Immature natural killer cell (primary cell): ENCODE measurements around the gene KDM4B. TPM values are rescaled to one million over a fixed set of nuclear protein-coding genes. Genes with fewer than 3 reads are reported as not detected.
A peak's percentile ranks its signal among the peaks of the same experiment; 100 is the strongest.

ENCODE experiments used
- DNase-seq, 3 donors: peaks; one replicate each; pipeline ENCODE4 v3.0.0; 2022; ENCODE audit warnings: mixed read lengths in 1 of 3
- H3K27ac Mint-ChIP-seq, 6 donors: one replicate each; pipeline ENCODE4 v1.8.0; 2020; ENCODE audit warnings: mixed read lengths in 6 of 6, mild to moderate bottlenecking in 5 of 6, inconsistent platforms in 4 of 6, moderate library complexity in 3 of 6
- H3K27me3 Mint-ChIP-seq, 3 donors: one replicate each; pipeline ENCODE4 v1.8.0; 2020 to 2021; ENCODE audit warnings: low read depth in 3 of 3, mild to moderate bottlenecking in 3 of 3, mixed read lengths in 3 of 3, moderate library complexity in 3 of 3, inconsistent platforms in 1 of 3
- H3K36me3 Mint-ChIP-seq, 3 donors: one replicate each; pipeline ENCODE4 v1.8.0; 2020; ENCODE audit warnings: mixed read lengths in 3 of 3, inconsistent platforms in 2 of 3, mild to moderate bottlenecking in 2 of 3
- H3K4me1 Mint-ChIP-seq, 2 donors: one replicate each; pipeline ENCODE4 v1.8.0; 2020; ENCODE audit warnings: inconsistent platforms in 2 of 2, mild to moderate bottlenecking in 2 of 2, mixed read lengths in 2 of 2, moderate library complexity in 1 of 2
- H3K4me3 Mint-ChIP-seq, 5 donors: one replicate each; pipeline ENCODE4 v1.8.0; 2020; ENCODE audit warnings: mild to moderate bottlenecking in 5 of 5, mixed read lengths in 5 of 5, inconsistent platforms in 3 of 5, moderate library complexity in 3 of 5
- H3K9me3 Mint-ChIP-seq, 6 donors: one replicate each; pipeline ENCODE4 v1.8.0; 2020; ENCODE audit warnings: mild to moderate bottlenecking in 6 of 6, mixed read lengths in 6 of 6, inconsistent platforms in 4 of 6, moderate library complexity in 3 of 6
- polyA plus RNA-seq, 3 donors: library from polyadenylated mRNA; unstranded; fragments of 300-500 nt; fragmentation: Illumina TruSeq; gene quantifications; one replicate each; pipeline ENCODE4 v1.2.3, GENCODE V29; 2021

KDM4B gene
- polyA plus RNA-seq, 3 donors from 2014 or later = 4.3 to 22.4 (median 6.7) TPM

GRCh38 chr19:5120321-5120720, 151.4 kb downstream of the KDM4B start:
- no peak for DNase-seq
- Mint-ChIP-seq H3K9me3 (no peaks in the 10 kb centered on the region), H3K27ac (no peak overlapping the region), H3K4me1 (peaks cover 16 to 17% of the 10 kb centered on the region in 2 donors), H3K4me3 (no peak overlapping the region), H3K36me3 (peaks cover 15 to 20% (median 19%) of the 10 kb centered on the region in 3 donors), H3K27me3 (peaks cover 2 to 6% (median 3%) of the 10 kb centered on the region in 3 donors)

GRCh38 chr19:5120833-5121232, 151.9 kb downstream of the KDM4B start:
- Mint-ChIP-seq H3K4me1 (peaks cover 17 to 18% of the 10 kb centered on the region in 2 donors), H3K27me3 (peaks cover 2 to 6% (median 3%) of the 10 kb centered on the region in 3 donors), H3K36me3 (peaks cover 11 to 15% (median 15%) of the 10 kb centered on the region in 3 donors), H3K4me3 (no peak overlapping the region), H3K9me3 (no peaks in the 10 kb centered on the region), H3K27ac (no peak overlapping the region)
- no peak for DNase-seq

GRCh38 chr19:5121266-5122120, 152.6 kb downstream of the KDM4B start:
- DNase-seq = no peak
- Mint-ChIP-seq H3K9me3 (no peaks in the 10 kb centered on the region), H3K4me3 (peak overlapping the region in 2 of 5 donors; percentile 1 to 56), H3K27me3 (peaks cover 1 to 6% (median 1%) of the 10 kb centered on the region in 3 donors), H3K27ac (peak overlapping the region in 5 of 6 donors; percentile 16 to 82 (median 53)), H3K36me3 (peaks cover 11 to 12% (median 11%) of the 10 kb centered on the region in 3 donors), H3K4me1 (peaks cover 17 to 18% of the 10 kb centered on the region in 2 donors)

GRCh38 chr19:5122121-5122400, 153.1 kb downstream of the KDM4B start:
- H3K4me3 Mint-ChIP-seq = peak overlapping the region in 3 of 5 donors; percentile 1 to 56 (median 4)
- peaks cover 10 to 11% (median 10%) of the 10 kb centered on the region in 3 donors for H3K36me3 Mint-ChIP-seq
- peak in 1 of 3 donors; percentile 24 for DNase-seq
- H3K4me1 Mint-ChIP-seq = peaks cover 17 to 18% of the 10 kb centered on the region in 2 donors
- H3K27me3 Mint-ChIP-seq = peaks cover 0 to 6% (median 0%) of the 10 kb centered on the region in 3 donors
- no peaks in the 10 kb centered on the region for H3K9me3 Mint-ChIP-seq
- H3K27ac Mint-ChIP-seq = peak overlapping the region; percentile 16 to 82 (median 53)

- no peaks in the 10 kb centered on the region for H3K9me3 Mint-ChIP-seq
- peaks cover 17 to 18% of the 10 kb centered on the region in 2 donors for H3K4me1 Mint-ChIP-seq
- peaks cover 0 to 6% (median 2%) of the 10 kb centered on the region in 3 donors for H3K27me3 Mint-ChIP-seq
- no peak overlapping the region for H3K4me3 Mint-ChIP-seq
- H3K36me3 Mint-ChIP-seq = peaks cover 10 to 11% (median 10%) of the 10 kb centered on the region in 3 donors
- H3K27ac Mint-ChIP-seq = peak overlapping the region in 4 of 6 donors; percentile 16 to 53 (median 48)
- no peak for DNase-seq
Observed at GRCh38 chr19:5122671-5123409, 153.9 kb downstream of the KDM4B start.

GRCh38 chr19:5123646-5124045, 154.7 kb downstream of the KDM4B start:
- H3K4me3 Mint-ChIP-seq = no peak overlapping the region

GRCh38 chr19:5124111-5124855, 155.4 kb downstream of the KDM4B start:
- DNase-seq = no peak
- peaks cover 17 to 18% of the 10 kb centered on the region in 2 donors for H3K4me1 Mint-ChIP-seq

More at GRCh38 chr19:5123646-5124045, 154.7 kb downstream of the KDM4B start:
- Mint-ChIP-seq H3K4me1 (peaks cover 17 to 18% of the 10 kb centered on the region in 2 donors), H3K27me3 (peaks cover 0 to 6% (median 2%) of the 10 kb centered on the region in 3 donors), H3K36me3 (peaks cover 10 to 11% (median 10%) of the 10 kb centered on the region in 3 donors), H3K9me3 (no peaks in the 10 kb centered on the region), H3K27ac (no peak overlapping the region)
- no peak for DNase-seq

GRCh38 chr19:5125376-5125775, 156.5 kb downstream of the KDM4B start:
- Mint-ChIP-seq H3K4me3 (no peak overlapping the region), H3K27ac (no peak overlapping the region), H3K4me1 (peaks cover 23 to 24% of the 10 kb centered on the region in 2 donors), H3K27me3 (peaks cover 2 to 7% (median 7%) of the 10 kb centered on the region in 3 donors), H3K9me3 (no peaks in the 10 kb centered on the region), H3K36me3 (peaks cover 7 to 15% (median 11%) of the 10 kb centered on the region in 3 donors)
- DNase-seq = no peak

More at GRCh38 chr19:5124111-5124855, 155.4 kb downstream of the KDM4B start:
- Mint-ChIP-seq H3K36me3 (peaks cover 10 to 11% (median 10%) of the 10 kb centered on the region in 3 donors), H3K27me3 (peaks cover 0 to 6% (median 2%) of the 10 kb centered on the region in 3 donors), H3K4me3 (no peak overlapping the region), H3K27ac (peak overlapping the region in 1 of 6 donors; percentile 21), H3K9me3 (no peaks in the 10 kb centered on the region)

GRCh38 chr19:5125797-5126497, 157.0 kb downstream of the KDM4B start:
- H3K9me3 Mint-ChIP-seq = no peaks in the 10 kb centered on the region
- H3K27ac Mint-ChIP-seq = peak overlapping the region in 2 of 6 donors; percentile 13 to 17
- H3K36me3 Mint-ChIP-seq = peaks cover 7 to 18% (median 11%) of the 10 kb centered on the region in 3 donors
- H3K4me1 Mint-ChIP-seq = peaks cover 28 to 30% of the 10 kb centered on the region in 2 donors
- no peak overlapping the region for H3K4me3 Mint-ChIP-seq
- H3K27me3 Mint-ChIP-seq = peaks cover 5 to 10% (median 7%) of the 10 kb centered on the region in 3 donors
- no peak for DNase-seq

GRCh38 chr19:5126498-5127223, 157.7 kb downstream of the KDM4B start:
- DNase-seq = peak; percentile 26 to 41 (median 35)
- Mint-ChIP-seq H3K9me3 (no peaks in the 10 kb centered on the region), H3K4me3 (peak overlapping the region in 1 of 5 donors; percentile 21), H3K27me3 (peaks cover 5 to 10% (median 7%) of the 10 kb centered on the region in 3 donors), H3K4me1 (peaks cover 25 to 29% of the 10 kb centered on the region in 2 donors), H3K36me3 (peaks cover 5 to 19% (median 9%) of the 10 kb centered on the region in 3 donors), H3K27ac (no peak overlapping the region)

- H3K27me3 Mint-ChIP-seq = peaks cover 5 to 11% (median 7%) of the 10 kb centered on the region in 3 donors
- H3K36me3 Mint-ChIP-seq = peaks cover 0 to 14% (median 3%) of the 10 kb centered on the region in 3 donors
- no peaks in the 10 kb centered on the region for H3K9me3 Mint-ChIP-seq
- peaks cover 24 to 28% of the 10 kb centered on the region in 2 donors for H3K4me1 Mint-ChIP-seq
- H3K4me3 Mint-ChIP-seq = no peak overlapping the region
- no peak for DNase-seq
- H3K27ac Mint-ChIP-seq = no peak overlapping the region
Observed at GRCh38 chr19:5127717-5128116, 158.8 kb downstream of the KDM4B start.

GRCh38 chr19:5128251-5128935, 159.5 kb downstream of the KDM4B start:
- Mint-ChIP-seq H3K27ac (no peak overlapping the region), H3K4me3 (no peak overlapping the region), H3K4me1 (peaks cover 24 to 28% of the 10 kb centered on the region in 2 donors), H3K9me3 (no peaks in the 10 kb centered on the region), H3K36me3 (peaks cover 0 to 11% (median 3%) of the 10 kb centered on the region in 3 donors), H3K27me3 (peaks cover 5 to 13% (median 7%) of the 10 kb centered on the region in 3 donors)
- DNase-seq = no peak
